K562 (cell line): ENCODE data around the gene ADSS1. TPM values are rescaled to one million over a fixed set of nuclear protein-coding genes. Genes with fewer than 3 reads are reported as not detected.

Experiments used
- COPS2 ChIP-seq: fragments of 450-650 bp; conservative IDR thresholded peaks from 2 replicates; pipeline ENCODE4 v1.6.1; 2016; ENCODE audit warnings: mild to moderate bottlenecking, moderate library complexity
- HNRNPH1 ChIP-seq: fragments of 200-400 bp; formaldehyde crosslinking; optimal IDR thresholded peaks from 2 replicates; pipeline ENCODE3; 2017; ENCODE audit warnings: low read depth, mild to moderate bottlenecking, low read length, moderate library complexity
- KDM5B ChIP-seq: fragments of 200-600 bp; sonication (generic); IDR thresholded peaks from 2 replicates; pipeline ENCODE4 v1.6.1; 2012; ENCODE audit warnings: low read depth, mild to moderate bottlenecking, moderate library complexity, low read length, control low read depth, inconsistent platforms; ENCODE audit not compliant: insufficient replicate concordance
- MTF1 ChIP-seq: fragments of 250-450 bp; sonication (Bioruptor Pico); IDR thresholded peaks from 2 replicates; pipeline ENCODE4 v1.9.0; 2021; ENCODE audit warnings: moderate library complexity, mild to moderate bottlenecking, inconsistent platforms, borderline replicate concordance
- NFRKB ChIP-seq: fragments of 450-650 bp; IDR thresholded peaks from 2 replicates; pipeline ENCODE4 v1.6.1; 2016; ENCODE audit warnings: low read depth
- RAD21 ChIP-seq, 2 experiments: fragments of 250-450 bp in 1 of 2; fragments of 450-650 bp in 1 of 2; sonication (Bioruptor Pico) in 1 of 2; formaldehyde crosslinking in 1 of 2; IDR thresholded peaks in 1 of 2; conservative IDR thresholded peaks in 1 of 2; 2 replicates each; pipeline versions ENCODE4 v1.4.0 to v1.8.0; 2020 to 2022; ENCODE audit warnings: mild to moderate bottlenecking in 2 of 2, moderate library complexity in 1 of 2
- RBM15 ChIP-seq: fragments of 200-400 bp; formaldehyde crosslinking; IDR thresholded peaks from 2 replicates; pipeline ENCODE4 v1.6.1; 2018; ENCODE audit warnings: mild to moderate bottlenecking, low read length, moderate library complexity; ENCODE audit not compliant: insufficient read depth
- TBP ChIP-seq: optimal IDR thresholded peaks from 2 replicates; pipeline ENCODE3; 2011; ENCODE audit warnings: low read depth, low read length, improper control_type of control experiment
- ZNF184 ChIP-seq: sonication (generic); formaldehyde crosslinking; IDR thresholded peaks from 2 replicates; pipeline ENCODE4 v1.5.0; 2020; ENCODE audit warnings: missing genetic modification reagents
- ZNF197 ChIP-seq: fragments of 200-800 bp; sonication (Bioruptor generic); IDR thresholded peaks from 2 replicates; pipeline ENCODE4 v1.6.1; 2016; ENCODE audit warnings: low read depth, missing genetic modification characterization, missing compliant biosample characterization
- ZNF41 ChIP-seq: fragments of 250-450 bp; sonication (Bioruptor Pico); conservative IDR thresholded peaks from 2 replicates; pipeline ENCODE4 v1.4.0; 2020; ENCODE audit warnings: mild to moderate bottlenecking
- polyA plus RNA-seq, 8 experiments: library from polyadenylated mRNA; depleted of rRNA in 4 of 8; stranded (reverse) in 5 of 8; unstranded in 3 of 8; fragments of >200 nt; fragmentation: Nextera tagmentation in 2 of 8; fragmentation: Illumina TruSeq in 1 of 8; extraction: Ambion mirVana in 2 of 8; extraction: Trizol in 1 of 8; gene quantifications; 2 replicates each; pipeline versions ENCODE4 v1.2.1 to v1.2.3, GENCODE V29; 2011 to 2014; ENCODE audit warnings: inconsistent platforms in 1 of 8, missing spikeins in 1 of 8
- total RNA-seq, 7 experiments: library from RNA; depleted of rRNA in 6 of 7; stranded (reverse); fragments of >200 nt in 6 of 7; fragmentation: Illumina TruSeq in 2 of 7; extraction: Trizol in 2 of 7; gene quantifications; 2 replicates each; pipeline versions ENCODE4 v1.2.1 to v1.2.3, GENCODE V29; 2011 to 2021; ENCODE audit warnings: low replicate concordance in 1 of 7
- TF ChIP-seq, protein P1 (sequence below): fragments of 450-650 bp; IDR thresholded peaks from 2 replicates; pipeline ENCODE4 v1.7.1; 2018; ENCODE audit warnings: mild to moderate bottlenecking, low read depth; ENCODE audit not compliant: partially characterized antibody
- TF ChIP-seq, protein P2 (sequence below): fragments of 450-650 bp; IDR thresholded peaks from 2 replicates; pipeline ENCODE4 v1.7.0; 2016; ENCODE audit warnings: borderline replicate concordance
- TF ChIP-seq, protein P3 (sequence below): sonication (generic); formaldehyde crosslinking; IDR thresholded peaks from 2 replicates; pipeline ENCODE4 v1.8.0; 2022; ENCODE audit warnings: missing genetic modification reagents, mild to moderate bottlenecking, borderline replicate concordance
- TF ChIP-seq, protein P4 (sequence below): fragments of 250-450 bp; sonication (Bioruptor Pico); IDR thresholded peaks from 2 replicates; pipeline ENCODE4 v1.9.0; 2021; ENCODE audit warnings: mild to moderate bottlenecking, inconsistent platforms

Gene ADSS1
- total and polyA plus RNA-seq, 9 of the 15 experiments (the other 6 are each of a cell fraction or from before 2014, with no cell fraction given) = 0.53 to 5.9 (median 3.9) TPM

DNA sequence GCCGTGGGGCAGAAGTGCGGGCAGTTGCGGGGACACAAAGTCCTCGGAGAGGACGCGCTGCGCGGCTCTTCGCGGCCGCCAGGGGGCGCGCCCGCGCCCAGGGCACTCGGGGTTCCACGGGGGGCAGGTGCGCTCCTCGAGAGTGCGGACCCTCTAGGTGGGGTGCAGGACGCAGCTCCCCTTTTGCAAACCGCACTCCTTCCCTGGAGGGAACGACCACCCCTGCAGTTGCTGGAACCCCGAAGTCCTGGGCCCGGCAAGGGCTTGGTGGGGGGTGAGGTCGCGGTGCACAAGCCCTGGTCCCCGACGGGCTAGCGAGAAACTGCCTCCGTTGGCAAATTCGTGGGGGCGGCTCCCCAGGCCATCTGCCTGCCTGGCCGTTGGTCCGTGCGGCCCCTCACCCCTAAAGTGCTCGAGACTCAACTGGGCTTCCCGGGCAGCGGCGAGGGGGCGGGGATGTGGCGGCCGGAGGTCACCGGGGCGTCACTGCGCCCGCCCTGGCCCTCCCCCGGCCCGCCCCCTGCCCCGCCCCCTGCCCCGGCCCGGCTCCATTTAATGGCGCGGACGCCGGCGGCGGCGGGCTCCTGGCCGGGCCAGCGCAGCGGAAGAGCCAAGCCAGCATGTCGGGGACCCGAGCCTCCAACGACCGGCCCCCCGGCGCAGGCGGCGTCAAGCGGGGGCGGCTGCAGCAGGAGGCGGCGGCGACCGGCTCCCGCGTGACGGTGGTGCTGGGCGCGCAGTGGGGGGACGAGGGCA lies at the start of gene ADSS1 (continued):
- TF ChIP-seq, protein P1, sequence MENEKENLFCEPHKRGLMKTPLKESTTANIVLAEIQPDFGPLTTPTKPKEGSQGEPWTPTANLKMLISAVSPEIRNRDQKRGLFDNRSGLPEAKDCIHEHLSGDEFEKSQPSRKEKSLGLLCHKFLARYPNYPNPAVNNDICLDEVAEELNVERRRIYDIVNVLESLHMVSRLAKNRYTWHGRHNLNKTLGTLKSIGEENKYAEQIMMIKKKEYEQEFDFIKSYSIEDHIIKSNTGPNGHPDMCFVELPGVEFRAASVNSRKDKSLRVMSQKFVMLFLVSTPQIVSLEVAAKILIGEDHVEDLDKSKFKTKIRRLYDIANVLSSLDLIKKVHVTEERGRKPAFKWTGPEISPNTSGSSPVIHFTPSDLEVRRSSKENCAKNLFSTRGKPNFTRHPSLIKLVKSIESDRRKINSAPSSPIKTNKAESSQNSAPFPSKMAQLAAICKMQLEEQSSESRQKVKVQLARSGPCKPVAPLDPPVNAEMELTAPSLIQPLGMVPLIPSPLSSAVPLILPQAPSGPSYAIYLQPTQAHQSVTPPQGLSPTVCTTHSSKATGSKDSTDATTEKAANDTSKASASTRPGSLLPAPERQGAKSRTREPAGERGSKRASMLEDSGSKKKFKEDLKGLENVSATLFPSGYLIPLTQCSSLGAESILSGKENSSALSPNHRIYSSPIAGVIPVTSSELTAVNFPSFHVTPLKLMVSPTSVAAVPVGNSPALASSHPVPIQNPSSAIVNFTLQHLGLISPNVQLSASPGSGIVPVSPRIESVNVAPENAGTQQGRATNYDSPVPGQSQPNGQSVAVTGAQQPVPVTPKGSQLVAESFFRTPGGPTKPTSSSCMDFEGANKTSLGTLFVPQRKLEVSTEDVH = no peak
- TF ChIP-seq MTF1 (CRISPR knock-in tag) (no peak), KDM5B (peak; percentile 51), RBM15 (no peak), ZNF41 (CRISPR knock-in tag) (no peak), ZNF197 (CRISPR knock-in tag) (no peak), RAD21 (CRISPR knock-in tag; conservative IDR thresholded peaks at IDR 0.05 in 1 of 2, IDR thresholded peaks at IDR 0.05 in 1 of 2) (peak in 1 of 2 experiments; percentile 40; a peak in 3 of 4 replicates), TBP (peak; percentile 51), NFRKB (no peak), HNRNPH1 (no peak), ZNF184 (CRISPR knock-in tag) (no peak), COPS2 (no peak)
- TF ChIP-seq, protein P2, sequence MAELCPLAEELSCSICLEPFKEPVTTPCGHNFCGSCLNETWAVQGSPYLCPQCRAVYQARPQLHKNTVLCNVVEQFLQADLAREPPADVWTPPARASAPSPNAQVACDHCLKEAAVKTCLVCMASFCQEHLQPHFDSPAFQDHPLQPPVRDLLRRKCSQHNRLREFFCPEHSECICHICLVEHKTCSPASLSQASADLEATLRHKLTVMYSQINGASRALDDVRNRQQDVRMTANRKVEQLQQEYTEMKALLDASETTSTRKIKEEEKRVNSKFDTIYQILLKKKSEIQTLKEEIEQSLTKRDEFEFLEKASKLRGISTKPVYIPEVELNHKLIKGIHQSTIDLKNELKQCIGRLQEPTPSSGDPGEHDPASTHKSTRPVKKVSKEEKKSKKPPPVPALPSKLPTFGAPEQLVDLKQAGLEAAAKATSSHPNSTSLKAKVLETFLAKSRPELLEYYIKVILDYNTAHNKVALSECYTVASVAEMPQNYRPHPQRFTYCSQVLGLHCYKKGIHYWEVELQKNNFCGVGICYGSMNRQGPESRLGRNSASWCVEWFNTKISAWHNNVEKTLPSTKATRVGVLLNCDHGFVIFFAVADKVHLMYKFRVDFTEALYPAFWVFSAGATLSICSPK = no peak
- TF ChIP-seq, protein P3, sequence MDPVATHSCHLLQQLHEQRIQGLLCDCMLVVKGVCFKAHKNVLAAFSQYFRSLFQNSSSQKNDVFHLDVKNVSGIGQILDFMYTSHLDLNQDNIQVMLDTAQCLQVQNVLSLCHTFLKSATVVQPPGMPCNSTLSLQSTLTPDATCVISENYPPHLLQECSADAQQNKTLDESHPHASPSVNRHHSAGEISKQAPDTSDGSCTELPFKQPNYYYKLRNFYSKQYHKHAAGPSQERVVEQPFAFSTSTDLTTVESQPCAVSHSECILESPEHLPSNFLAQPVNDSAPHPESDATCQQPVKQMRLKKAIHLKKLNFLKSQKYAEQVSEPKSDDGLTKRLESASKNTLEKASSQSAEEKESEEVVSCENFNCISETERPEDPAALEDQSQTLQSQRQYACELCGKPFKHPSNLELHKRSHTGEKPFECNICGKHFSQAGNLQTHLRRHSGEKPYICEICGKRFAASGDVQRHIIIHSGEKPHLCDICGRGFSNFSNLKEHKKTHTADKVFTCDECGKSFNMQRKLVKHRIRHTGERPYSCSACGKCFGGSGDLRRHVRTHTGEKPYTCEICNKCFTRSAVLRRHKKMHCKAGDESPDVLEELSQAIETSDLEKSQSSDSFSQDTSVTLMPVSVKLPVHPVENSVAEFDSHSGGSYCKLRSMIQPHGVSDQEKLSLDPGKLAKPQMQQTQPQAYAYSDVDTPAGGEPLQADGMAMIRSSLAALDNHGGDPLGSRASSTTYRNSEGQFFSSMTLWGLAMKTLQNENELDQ (CRISPR knock-in tag) = no peak
- TF ChIP-seq, protein P4, sequence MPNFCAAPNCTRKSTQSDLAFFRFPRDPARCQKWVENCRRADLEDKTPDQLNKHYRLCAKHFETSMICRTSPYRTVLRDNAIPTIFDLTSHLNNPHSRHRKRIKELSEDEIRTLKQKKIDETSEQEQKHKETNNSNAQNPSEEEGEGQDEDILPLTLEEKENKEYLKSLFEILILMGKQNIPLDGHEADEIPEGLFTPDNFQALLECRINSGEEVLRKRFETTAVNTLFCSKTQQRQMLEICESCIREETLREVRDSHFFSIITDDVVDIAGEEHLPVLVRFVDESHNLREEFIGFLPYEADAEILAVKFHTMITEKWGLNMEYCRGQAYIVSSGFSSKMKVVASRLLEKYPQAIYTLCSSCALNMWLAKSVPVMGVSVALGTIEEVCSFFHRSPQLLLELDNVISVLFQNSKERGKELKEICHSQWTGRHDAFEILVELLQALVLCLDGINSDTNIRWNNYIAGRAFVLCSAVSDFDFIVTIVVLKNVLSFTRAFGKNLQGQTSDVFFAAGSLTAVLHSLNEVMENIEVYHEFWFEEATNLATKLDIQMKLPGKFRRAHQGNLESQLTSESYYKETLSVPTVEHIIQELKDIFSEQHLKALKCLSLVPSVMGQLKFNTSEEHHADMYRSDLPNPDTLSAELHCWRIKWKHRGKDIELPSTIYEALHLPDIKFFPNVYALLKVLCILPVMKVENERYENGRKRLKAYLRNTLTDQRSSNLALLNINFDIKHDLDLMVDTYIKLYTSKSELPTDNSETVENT (CRISPR knock-in tag) = no peak
